Activated CD8-positive, alpha-beta memory T cell treated with anti-CD3 and anti-CD28 coated beads, Interleukin-2, amount 50 U/mL, for 24 hours (primary cell): ENCODE measurements around the gene OPRD1.
"Not testable (repeated sequence)": the region's sequence is repeated elsewhere in the genome, so short reads cannot be mapped to it uniquely, and the experiment has no call there.

Experiments
- DNase-seq: peaks from one replicate; pipeline ENCODE4 v3.0.0-alpha.2; 2020; ENCODE audit errors: extremely low read depth

OPRD1 gene

GRCh38 chr1:28845786-28846543 is 34.0 kb downstream of the OPRD1 start:
- DNase-seq = no peak

GRCh38 chr1:28847207-28847606 is 35.2 kb downstream of the OPRD1 start:
- not testable (repeated sequence) for DNase-seq

DNA sequence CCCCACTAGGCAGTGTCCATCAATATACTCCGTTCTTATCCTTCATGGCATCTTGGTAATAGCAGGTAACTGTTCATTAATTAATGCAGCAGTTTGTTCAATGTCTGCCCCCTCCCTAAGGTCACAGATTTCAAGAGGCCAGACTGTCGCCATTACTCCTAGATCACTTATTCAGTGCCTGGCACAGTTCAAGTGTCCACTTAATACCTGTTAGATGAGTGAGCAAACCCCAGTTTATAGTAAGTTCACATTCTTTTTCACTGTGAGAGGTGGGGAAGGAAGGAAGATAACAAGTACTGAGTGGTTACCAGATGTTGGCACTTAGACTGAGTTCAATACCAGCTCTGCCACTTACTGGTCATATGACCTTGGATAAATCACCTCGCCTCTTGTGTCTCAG is 36.4 kb downstream of the OPRD1 start:
- DNase-seq = no peak

DNA sequence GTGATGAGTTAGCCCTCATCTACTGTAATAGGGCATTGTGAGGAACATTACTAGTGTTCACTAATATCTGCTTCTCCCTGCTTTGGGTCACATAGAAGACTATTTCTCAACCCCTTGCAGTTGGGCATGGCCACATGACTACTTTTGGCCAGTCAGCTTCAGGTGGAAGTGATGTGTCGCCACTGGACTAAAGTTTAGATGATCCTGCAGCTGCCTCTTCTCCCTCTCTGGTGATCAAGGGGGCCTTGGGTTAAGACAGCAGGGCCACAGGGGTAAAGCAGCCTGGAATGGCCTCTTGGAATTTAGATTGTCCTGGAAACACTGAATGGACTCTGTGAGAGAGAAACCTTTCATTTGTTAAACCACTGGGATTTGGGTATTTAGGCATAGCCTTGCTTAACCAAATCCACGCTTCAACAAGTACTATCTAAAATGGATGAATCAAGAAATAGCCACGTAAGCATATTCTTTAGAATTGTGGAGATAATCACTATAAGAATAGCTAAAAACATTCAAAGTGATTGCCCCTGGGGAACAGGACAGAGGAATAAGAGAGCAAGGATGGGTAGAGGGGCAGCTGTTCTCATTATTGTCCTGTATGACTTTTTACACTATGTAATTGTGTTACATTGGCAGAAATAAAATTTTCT is 41.2 kb downstream of the OPRD1 start:
- DNase-seq = no peak

DNA sequence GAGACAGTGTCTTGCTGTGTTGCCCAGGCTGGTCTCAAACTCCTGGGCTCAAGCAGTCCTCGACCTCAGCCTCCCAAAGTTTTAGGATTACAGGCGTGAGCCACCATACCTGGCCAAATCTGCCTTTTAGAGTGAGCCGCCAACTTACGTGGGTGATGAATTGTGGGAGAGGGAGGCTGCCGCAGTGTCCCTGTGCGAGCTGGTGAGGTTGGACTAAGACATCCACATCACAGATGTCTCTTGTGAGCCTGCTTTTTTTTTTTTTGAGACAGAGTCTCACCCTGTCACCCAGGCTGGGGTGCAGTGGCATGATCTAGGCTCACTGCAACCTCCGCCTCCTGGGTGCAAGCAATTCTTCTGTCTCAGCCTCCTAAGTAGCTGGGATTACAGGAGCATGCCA is 42.4 kb downstream of the OPRD1 start:
- not testable (repeated sequence) for DNase-seq

DNA sequence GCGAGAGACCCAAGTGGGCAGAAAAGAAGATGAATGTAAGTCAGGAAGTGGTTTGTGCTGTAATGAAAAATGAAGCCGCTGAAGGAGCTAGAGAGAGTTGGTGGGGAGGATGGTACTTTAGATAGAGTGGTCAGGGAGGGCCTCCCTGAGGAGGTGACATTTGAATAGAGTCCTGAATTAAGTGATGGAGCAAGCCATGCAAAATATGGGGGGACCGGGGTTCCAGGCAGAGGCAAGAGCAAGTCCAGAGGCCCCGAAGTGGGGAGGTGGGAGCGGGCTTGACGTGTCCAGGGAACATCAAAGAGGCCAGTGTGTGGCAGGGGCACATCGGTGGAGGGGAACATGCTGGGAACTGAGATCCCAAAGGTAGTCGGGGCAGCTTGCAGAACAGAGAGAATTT is 43.1 kb downstream of the OPRD1 start:
- no peak for DNase-seq

DNA sequence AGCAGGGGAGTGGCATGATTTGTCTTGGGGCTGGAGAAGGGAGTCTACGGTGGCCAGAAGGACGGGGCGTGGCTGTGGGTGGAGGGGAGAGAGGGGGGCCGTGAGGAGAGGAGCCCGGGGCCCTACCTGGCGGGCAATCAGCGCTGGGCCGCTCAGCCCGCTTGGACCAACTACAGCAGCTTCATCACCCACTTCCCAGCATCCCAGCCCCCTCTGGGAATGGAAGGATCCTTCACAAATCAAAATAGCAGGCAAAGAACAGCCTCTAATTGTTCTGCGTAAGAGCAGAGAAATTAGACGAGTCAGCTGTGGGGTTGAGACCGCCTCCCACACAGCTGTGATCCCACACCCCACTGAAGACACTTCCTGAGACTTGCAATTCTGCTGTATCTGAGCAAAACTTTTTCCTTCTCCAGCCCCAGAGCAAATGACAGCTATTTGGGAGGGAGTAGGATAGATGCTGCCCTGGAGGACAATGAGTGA is 43.5 kb downstream of the OPRD1 start:
- no peak for DNase-seq

DNA sequence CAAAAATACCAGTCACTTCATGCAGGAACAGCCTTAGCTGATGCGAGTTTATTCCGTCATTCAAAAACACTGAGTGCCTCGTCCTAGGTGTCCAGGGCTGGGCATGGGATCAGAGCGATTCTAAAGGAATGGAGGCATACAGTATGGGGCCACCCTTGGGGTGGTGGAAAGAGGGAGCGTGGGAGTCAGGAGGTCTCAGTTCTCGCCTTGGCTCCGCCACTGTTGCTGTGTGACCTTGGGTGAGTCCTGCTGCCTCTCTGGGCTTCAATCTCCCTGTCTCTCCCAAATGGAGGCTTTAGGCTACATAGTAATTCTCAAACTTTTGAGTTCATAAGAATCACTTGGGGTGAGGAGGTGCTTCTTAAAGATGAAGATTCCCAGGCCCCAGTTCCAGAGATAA is 44.0 kb downstream of the OPRD1 start:
- DNase-seq = no peak

DNA sequence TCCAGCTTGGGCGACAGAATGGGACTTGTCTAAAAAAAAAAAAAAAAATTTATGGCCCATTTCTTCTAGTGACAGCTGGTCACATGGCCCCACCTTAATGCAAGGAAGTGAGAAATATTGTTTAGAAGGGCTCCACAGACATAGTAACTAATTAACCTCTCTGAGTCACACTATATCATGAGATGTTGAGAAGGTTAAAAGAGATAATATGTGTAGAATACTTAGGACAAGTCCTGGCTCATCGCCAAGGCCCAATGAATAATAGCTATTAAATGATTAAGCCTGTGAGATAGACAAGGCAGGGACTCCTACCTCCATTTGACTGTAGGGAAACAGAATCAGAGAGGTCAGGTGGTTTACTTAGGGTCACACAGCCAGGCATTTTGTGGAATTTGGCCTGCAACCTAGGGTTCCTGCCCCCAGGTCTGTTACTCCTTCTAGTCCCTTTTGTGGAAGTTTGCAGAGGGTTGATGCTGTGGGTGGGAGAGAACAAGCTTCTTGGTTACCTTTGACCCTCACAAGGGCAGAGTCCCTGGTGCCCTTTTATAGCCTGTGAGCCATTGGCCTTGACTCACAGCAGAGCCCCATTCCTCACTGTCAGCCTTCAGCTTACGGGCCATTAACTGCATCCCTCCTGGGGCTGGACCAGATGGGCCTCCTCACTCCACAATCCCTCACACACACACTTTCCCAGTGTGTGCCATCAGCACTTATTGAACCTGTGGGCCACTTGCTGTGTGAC is 48.5 kb downstream of the OPRD1 start:
- DNase-seq = no peak

GRCh38 chr1:28862571-28863403 is 50.8 kb downstream of the OPRD1 start:
- DNase-seq = no peak

- no peak for DNase-seq
Observed at GRCh38 chr1:28864695-28865094, 52.7 kb downstream of the OPRD1 start.

DNA sequence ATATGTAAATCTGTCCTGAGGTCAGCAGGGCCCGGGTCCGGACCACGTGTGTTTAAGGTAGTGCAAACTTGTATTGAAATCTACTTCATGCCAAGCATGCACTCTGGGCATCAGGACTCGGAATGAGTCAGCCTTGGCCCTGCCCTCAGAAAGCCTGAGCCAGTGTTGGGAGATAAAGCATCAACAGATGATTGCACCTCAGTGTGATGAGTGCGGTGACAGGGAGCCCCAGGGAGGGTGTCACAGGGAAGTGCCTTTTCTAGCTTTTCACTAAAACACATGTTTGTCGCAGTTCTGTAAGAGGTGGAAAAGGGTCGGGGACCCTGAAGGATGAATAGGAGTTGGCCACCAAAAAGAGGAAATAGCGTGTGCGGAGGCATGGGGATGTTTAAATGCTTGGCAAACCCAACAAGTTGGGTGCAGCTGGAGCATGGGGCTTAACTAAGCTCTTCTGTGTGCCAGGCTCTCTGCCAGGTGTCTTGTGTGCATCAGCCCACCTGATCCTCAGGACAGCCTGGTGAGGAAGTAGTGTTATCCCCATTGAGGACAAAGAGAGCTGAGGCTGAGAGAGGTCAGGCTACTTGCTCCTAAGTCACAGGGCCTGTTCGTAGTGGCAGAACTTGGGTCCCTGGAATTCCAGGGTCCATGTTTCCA is 54.2 kb downstream of the OPRD1 start:
- no peak for DNase-seq

DNA sequence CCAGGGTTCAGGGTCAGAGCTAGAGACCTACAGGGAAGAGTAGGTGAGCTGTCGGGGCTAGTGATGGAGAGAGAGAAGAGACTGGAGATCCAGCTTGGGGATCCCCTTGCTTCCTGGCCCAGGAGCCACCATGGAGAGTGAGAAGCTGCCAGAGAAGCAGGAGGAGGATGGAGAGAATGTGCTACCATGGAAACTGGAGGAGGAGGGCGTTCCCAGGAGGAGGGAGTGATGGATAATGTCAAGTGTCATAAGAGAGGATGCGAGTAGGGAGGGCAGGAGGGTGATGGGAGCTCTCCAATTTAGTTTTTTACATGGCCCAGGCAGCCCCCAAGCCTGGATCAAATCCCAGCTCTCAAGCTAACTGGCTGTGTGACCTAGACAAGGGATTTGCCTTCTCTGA is 55.9 kb downstream of the OPRD1 start:
- no peak for DNase-seq

GRCh38 chr1:28869952-28870351 is 58.0 kb downstream of the OPRD1 start:
- no peak for DNase-seq

DNA sequence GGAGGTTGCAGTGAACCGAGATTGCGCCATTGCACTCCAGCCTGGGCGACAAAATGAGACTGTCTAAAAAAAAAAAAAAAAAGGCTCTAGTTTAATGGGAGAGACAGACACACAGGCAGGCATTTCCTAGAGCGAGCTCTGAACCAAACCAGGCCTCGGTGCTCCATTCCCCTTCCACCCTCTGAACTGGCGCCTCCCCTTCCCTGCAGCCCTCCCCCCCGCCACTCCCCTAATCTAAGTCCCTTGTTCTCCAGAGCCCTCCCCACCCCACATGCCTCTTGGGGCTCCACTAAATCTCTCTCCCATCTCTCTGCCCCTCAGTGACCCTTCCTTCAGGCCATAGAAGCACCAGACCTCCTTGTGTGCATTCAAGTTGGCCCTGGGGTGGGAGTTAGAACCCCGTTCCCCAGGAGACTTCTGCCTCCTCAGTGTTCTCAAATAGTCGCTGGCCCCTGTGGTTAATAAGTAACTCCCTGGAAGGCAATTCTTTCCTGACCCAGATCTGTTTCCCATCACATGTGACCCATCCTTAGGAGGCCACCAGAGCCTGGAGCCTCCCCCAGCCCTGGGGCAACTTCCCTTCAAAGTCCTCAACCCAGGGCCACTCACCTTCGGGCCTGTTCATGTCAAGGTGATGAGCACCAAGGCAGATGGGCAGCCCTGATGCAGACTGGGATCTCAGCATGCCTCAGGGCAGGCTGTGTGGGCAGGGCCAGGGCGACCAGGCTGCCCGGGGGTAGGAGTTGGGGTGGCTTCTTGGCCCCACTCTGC is 59.8 kb downstream of the OPRD1 start:
- DNase-seq = no peak

- not testable (repeated sequence) for DNase-seq
Observed at GRCh38 chr1:28875134-28875533, 63.2 kb downstream of the OPRD1 start.

- peak; percentile 45 for DNase-seq
Observed at GRCh38 chr1:28877132-28877781, 65.3 kb downstream of the OPRD1 start.

DNA sequence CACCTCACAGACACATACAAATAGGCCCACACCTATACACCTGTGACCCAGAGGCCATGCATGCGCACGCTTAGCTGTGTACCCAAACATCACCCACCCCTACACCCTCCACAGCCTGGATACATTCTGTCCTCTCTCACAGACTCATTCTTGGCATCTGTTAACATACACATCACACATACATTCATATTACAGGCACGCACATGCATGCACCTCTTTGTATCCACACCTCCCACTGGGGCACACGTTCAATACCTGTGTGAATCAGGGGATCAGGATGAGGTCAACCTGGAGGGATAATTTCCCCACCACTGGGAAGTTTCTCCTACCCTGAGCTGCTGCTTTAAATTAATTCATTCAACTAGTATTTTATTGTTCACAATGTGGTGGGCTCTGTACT is 66.8 kb downstream of the OPRD1 start:
- DNase-seq = no peak

- DNase-seq = peak; percentile 58
Observed at GRCh38 chr1:28882009-28882628, 70.1 kb downstream of the OPRD1 start.

DNA sequence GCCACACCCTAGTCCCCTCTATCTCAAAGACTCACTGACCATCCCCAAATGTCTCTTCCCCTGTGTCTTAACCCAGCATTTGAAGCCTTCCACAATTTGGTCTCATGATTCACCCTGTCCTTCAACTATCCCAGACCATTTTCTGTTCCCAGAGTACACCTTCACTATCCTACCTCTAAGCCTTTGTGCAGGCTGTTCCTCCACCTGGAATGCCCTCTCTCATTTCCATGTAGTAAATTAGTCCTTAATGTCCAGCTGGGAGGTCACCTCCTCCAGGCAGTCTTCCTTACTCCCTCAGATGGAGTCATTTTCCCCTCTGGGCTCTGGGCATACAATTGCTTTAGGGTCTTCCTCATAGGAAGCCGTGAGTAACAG is 71.3 kb downstream of the OPRD1 start:
- no peak for DNase-seq
